Measurements from ENCODE around the gene CENATAC.

Gene CENATAC

DNA sequence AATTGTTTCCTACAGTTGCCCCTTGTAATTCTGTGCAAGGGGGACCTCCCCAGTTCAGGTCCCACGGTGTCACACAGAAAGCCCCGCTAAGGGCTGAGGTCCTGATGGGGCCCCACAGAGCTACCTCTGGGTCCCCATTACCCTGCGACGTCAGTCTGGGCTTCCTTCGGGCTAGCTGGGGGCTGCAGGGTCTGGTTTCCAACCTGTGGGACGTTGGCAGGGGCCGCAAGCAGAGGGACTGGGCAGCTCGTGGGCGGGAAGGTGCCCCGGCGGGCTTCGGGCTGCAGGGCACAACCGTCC lies 32.0 kb downstream of the CENATAC start:
- no peak for TF ChIP-seq GATA2 (IDR thresholded peaks at IDR 0.05; ENCODE audit: low read depth, low read length)
- TF ChIP-seq GATA3 (IDR thresholded peaks at IDR 0.05; ENCODE audit: low read depth, low read length): no peak

- no peak for TF ChIP-seq GATA2 (IDR thresholded peaks at IDR 0.05; ENCODE audit: low read depth, low read length)
- no peak for TF ChIP-seq GATA3 (IDR thresholded peaks at IDR 0.05; ENCODE audit: low read depth, low read length)
Observed at GRCh38 chr11:119030329-119031047, 32.5 kb downstream of the CENATAC start, which contains the start of gene SLC37A4. SLC37A4 (minus strand) TSS chr11:119030877.

DNA sequence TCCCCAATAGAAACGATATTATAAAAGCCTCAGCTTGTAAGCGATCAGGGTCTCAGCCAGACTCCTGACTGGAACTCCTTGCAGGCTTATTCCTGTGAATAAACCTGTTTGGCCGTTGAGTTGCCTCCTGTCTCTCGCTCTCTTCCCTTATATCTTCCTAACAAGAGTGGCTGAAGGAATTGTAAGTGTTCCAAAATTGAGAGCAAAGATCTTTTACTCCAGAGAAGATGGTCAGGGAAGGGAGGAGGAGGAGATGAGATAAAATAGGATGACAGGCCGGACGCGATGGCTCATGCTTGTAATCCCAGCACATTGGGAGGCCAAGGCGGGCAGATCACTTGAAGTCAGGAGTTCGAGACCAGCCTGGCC lies 34.0 kb downstream of the CENATAC start:
- TF ChIP-seq GATA3 (IDR thresholded peaks at IDR 0.05; ENCODE audit: low read depth, low read length) (no peak), GATA2 (IDR thresholded peaks at IDR 0.05; ENCODE audit: low read depth, low read length) (no peak)

DNA sequence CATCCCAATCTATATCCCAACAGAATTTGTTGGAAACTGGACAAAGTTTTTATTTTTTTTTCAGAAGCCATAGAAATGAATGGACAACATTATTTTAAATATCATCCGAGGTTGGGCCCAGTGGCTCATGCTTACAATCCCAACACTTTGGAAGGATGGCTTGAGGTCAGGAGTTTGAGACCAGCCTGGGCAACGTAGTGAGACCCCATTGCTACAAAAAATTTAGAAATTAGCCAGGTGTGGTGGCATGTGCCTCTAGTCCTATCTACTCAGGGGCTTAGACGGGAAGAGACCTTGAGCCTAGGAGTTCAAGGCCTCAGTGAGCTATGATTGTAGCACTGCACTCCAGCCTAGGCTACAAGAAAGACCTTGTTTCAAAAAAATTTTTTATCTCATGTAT lies 36.9 kb downstream of the CENATAC start:
- TF ChIP-seq GATA3 (IDR thresholded peaks at IDR 0.05; ENCODE audit: low read depth, low read length): no peak
- no peak for TF ChIP-seq GATA2 (IDR thresholded peaks at IDR 0.05; ENCODE audit: low read depth, low read length)

DNA sequence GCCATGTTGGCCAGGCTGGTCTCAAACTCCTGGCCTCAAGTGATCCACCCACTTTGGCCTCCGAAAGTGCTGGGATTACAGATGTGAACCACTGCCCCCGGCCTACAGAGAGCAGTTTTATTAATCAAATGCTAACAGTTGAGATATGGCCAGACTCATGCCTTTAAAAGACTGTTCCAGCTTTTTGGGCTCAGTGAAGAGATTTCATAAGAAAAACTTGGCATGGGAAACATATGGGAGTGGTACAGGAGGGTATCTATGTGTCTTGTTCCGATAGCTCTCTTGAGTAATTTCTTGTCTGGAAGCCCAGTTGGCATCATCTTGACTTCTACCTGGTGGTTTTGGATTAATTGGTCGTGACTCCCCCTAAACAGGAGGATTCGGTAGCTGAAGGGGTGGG lies 40.9 kb downstream of the CENATAC start:
- TF ChIP-seq GATA2 (IDR thresholded peaks at IDR 0.05; ENCODE audit: low read depth, low read length) (no peak), GATA3 (IDR thresholded peaks at IDR 0.05; ENCODE audit: low read depth, low read length) (no peak)

DNA sequence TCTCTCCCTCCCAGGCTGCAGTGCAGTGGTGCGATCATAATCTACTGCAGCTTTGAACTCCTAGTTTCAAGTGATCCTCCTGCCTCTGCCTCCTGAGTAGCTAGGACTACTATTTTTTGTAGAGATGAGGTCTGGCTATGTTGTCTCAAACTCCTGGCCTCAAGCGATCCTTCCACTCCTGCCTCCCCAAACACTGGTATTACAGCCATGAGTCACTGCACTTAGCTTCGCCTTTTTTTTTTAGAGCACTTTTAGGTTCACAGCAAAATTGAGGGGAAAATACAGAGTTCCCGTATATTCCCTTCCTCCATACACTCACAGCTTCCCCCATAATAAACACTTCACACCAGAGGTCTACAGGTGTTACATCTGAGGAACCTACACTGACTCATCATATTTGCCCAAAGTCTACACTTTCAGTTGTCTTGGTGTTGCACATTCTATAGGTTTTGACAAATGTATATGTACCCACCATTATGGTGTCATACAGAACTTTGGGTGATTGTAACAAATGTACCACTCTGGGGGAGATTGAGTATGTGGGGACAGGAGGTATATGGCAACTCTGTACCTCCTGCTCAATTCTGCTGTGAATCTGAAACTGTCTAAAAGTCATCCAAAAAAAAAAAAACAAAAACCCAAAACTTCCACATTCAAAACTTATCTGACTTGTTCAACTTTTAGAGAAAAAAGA lies 44.0 kb downstream of the CENATAC start:
- TF ChIP-seq GATA3 (IDR thresholded peaks at IDR 0.05; ENCODE audit: low read depth, low read length) (no peak), GATA2 (IDR thresholded peaks at IDR 0.05; ENCODE audit: low read depth, low read length) (no peak)

DNA sequence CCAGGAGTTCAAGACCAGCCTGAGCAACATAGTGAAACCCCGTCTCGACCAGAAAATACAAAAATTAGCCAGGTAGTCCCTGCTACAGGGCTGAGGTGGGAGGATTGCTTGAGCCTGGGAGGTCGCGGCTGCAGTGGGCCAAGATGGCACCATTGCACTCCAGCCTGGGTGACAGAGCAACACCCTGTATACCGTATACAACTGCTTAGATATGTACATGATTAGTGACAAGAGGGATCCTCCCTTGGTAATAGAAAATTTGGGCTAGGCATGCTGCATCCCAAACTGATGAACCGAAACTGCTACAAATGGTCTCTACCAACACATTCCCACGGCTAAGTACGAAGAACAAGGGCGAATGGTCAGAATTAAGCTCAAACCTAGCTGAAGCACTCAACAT lies 45.0 kb downstream of the CENATAC start:
- TF ChIP-seq GATA2 (IDR thresholded peaks at IDR 0.05; ENCODE audit: low read depth, low read length) (no peak), GATA3 (IDR thresholded peaks at IDR 0.05; ENCODE audit: low read depth, low read length) (no peak)

DNA sequence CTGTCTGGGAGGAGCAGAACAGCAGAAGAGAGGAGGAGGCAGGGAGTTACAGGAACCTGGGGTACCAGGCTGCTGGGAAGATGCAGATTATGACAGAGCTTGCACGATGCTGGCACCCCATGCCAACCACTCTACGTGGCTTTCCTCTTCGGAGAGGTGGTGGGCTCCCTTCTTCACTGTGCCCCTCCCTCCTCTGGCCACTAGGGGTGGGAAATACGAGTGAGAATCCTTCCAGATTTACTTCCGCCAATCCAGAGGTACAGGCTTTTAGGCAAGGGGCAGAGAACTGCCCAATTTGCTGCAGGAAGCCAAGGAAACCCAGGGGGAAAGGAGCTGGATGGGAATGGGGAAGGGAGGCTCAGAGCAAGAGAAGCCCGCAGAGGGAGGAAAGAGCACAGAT lies 46.8 kb downstream of the CENATAC start:
- TF ChIP-seq GATA2 (IDR thresholded peaks at IDR 0.05; ENCODE audit: low read depth, low read length) (no peak), GATA3 (IDR thresholded peaks at IDR 0.05; ENCODE audit: low read depth, low read length) (no peak)

DNA sequence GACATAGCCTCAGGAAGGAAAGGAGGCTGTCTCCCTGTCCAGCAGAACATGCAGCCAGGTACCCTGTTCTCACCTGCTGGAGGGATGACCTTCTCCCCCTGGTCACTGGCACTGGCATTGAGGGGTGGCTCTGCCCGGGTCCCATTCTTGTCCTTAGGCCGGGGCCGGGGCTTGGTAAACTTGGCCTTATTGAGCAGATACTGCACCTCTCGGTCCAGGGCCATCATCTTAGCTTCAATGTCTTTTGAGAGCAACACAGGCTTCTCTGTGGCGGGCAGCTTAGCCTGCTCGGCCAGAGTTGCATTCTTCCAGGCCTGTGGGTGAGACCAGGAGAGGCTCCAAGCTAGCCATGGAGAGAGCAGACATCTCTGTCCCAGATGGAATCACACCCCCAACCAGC lies 48.6 kb downstream of the CENATAC start:
- TF ChIP-seq GATA2 (IDR thresholded peaks at IDR 0.05; ENCODE audit: low read depth, low read length): no peak
- TF ChIP-seq GATA3 (IDR thresholded peaks at IDR 0.05; ENCODE audit: low read depth, low read length): no peak

DNA sequence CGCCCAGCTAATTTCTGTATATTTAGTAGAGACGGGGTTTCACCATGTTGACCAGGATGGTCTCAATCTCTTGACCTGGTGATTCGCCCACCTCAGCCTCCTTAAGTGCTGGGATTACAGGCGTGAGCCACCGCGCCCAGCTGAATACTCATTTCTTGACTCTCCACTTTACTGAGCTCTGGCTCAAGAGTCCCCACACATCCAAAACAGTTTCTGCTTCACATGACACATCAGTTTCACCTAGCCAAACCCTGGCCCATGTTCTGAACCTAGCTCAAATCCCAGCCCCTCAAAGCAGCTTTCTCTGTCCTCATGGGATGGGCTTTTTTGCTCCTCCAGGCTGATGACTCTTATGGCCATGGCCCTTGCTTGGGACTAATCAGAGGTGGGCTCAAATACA lies 49.3 kb downstream of the CENATAC start:
- TF ChIP-seq GATA2 (IDR thresholded peaks at IDR 0.05; ENCODE audit: low read depth, low read length): no peak
- TF ChIP-seq GATA3 (IDR thresholded peaks at IDR 0.05; ENCODE audit: low read depth, low read length): no peak

DNA sequence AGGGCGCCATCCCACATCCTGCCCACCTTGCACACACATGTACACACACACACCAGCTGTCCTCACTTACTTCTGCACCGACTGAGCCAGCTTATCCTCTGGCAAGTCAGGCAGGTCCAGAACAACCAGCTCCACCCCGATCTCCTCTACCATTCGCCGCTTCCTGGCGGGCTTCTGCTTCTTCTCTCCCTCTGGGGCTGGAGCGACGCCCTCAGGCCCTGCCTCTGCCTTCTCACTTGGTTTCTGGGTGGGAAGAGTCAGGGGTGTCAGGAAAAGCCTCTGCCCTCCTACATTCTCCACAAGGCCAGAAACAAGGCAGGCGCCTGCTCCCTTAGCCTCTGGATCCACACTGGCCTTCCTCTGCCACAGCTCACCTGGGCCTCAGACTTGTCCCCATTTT lies 50.7 kb downstream of the CENATAC start:
- no peak for TF ChIP-seq GATA2 (IDR thresholded peaks at IDR 0.05; ENCODE audit: low read depth, low read length)
- TF ChIP-seq GATA3 (IDR thresholded peaks at IDR 0.05; ENCODE audit: low read depth, low read length): no peak

DNA sequence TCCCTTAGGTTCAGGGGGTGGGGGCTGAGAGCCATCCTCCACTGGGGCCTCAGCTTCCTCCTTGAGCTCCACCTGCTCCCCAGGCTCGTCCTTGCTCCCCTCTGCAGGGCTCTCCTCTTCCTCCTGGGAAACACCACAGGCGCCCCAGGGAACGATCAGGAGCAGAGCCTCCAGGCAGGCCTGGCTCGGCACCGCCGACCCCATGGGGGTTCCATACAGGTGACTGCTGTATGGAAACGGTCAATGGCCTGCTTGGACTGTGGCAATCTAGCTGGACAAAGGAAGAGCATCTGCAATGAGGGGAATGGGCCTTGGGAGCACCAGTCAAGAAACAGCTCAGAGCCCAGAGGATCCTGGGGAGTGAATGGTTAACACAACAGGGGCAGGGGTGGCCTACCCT lies 51.1 kb downstream of the CENATAC start:
- TF ChIP-seq GATA3 (IDR thresholded peaks at IDR 0.05; ENCODE audit: low read depth, low read length) (no peak), GATA2 (IDR thresholded peaks at IDR 0.05; ENCODE audit: low read depth, low read length) (no peak)

- no peak for TF ChIP-seq GATA2 (IDR thresholded peaks at IDR 0.05; ENCODE audit: low read depth, low read length)
- no peak for TF ChIP-seq GATA3 (IDR thresholded peaks at IDR 0.05; ENCODE audit: low read depth, low read length)
Observed at GRCh38 chr11:119051440-119052162, 53.7 kb downstream of the CENATAC start.

- TF ChIP-seq GATA2 (IDR thresholded peaks at IDR 0.05; ENCODE audit: low read depth, low read length) (no peak), GATA3 (IDR thresholded peaks at IDR 0.05; ENCODE audit: low read depth, low read length) (no peak)
Observed at GRCh38 chr11:119052163-119052814, 54.4 kb downstream of the CENATAC start.

Data from SH-SY5Y (cell line).